Measurements from ENCODE around the gene SLC13A3. TPM values are rescaled to one million over a fixed set of nuclear protein-coding genes. Genes with fewer than 3 reads are reported as not detected.

The SLC13A3 gene
- total and polyA plus RNA-seq, 2 donors from 2014 or later: 31.5 to 241 TPM

- peaks cover 0 to 9% (median 0%) of the 10 kb centered on the region in 3 donors for H3K36me3 ChIP-seq (ENCODE audit: control insufficient read depth in 2 of 3, insufficient read depth in 3 of 3, low read length in 3 of 3)
- DNase-seq (no peak), FAIRE-seq (no peak)
- intact Hi-C loops (cut with DNase I): no loop called here
- peaks cover 0 to 8% (median 0%) of the 10 kb centered on the region in 3 donors for H3K9me3 ChIP-seq (ENCODE audit: control insufficient read depth in 2 of 3, insufficient read depth in 1 of 3, low read length in 3 of 3)
- H3K27me3 ChIP-seq (ENCODE audit: control insufficient read depth, insufficient read depth, low read length): no peaks in the 10 kb centered on the region
- H3K9ac ChIP-seq (ENCODE audit: low read length in 3 of 3): no peak overlapping the region
- TF ChIP-seq CTCF (IDR thresholded peaks at IDR 0.05; ENCODE audit: borderline replicate concordance, extremely low read depth, insufficient read depth): no peak
- H3K27ac ChIP-seq (ENCODE audit: low read depth in 2 of 2, low read length in 2 of 2): peak overlapping the region in 1 of 2 donors; percentile 56
- H3K4me3 ChIP-seq (ENCODE audit: low read length in 3 of 3): no peak overlapping the region
- H3K4me1 ChIP-seq (ENCODE audit: control insufficient read depth in 2 of 3, insufficient read depth in 2 of 3, low read depth in 1 of 3, low read length in 3 of 3): peaks cover 0 to 21% (median 2%) of the 10 kb centered on the region in 3 donors
These were observed 25.3 kb downstream of the SLC13A3 start for GRCh38 chr20:46625875-46626373.

GRCh38 chr20:46624946-46625345 is 26.3 kb downstream of the SLC13A3 start:
- no peak overlapping the region for H3K27ac ChIP-seq (ENCODE audit: low read depth in 2 of 2, low read length in 2 of 2)
- no peak for TF ChIP-seq CTCF (IDR thresholded peaks at IDR 0.05; ENCODE audit: borderline replicate concordance, extremely low read depth, insufficient read depth)
- no peak overlapping the region for H3K9ac ChIP-seq (ENCODE audit: low read length in 3 of 3)
- peaks cover 0 to 9% (median 0%) of the 10 kb centered on the region in 3 donors for H3K36me3 ChIP-seq (ENCODE audit: control insufficient read depth in 2 of 3, insufficient read depth in 3 of 3, low read length in 3 of 3)
- peaks cover 0 to 8% (median 0%) of the 10 kb centered on the region in 3 donors for H3K9me3 ChIP-seq (ENCODE audit: control insufficient read depth in 2 of 3, insufficient read depth in 1 of 3, low read length in 3 of 3)
- no peaks in the 10 kb centered on the region for H3K27me3 ChIP-seq (ENCODE audit: control insufficient read depth, insufficient read depth, low read length)
- intact Hi-C loops (cut with DNase I): no loop called here
- FAIRE-seq: no peak
- H3K4me3 ChIP-seq (ENCODE audit: low read length in 3 of 3): no peak overlapping the region
- DNase-seq: no peak
- peaks cover 0 to 15% (median 0%) of the 10 kb centered on the region in 3 donors for H3K4me1 ChIP-seq (ENCODE audit: control insufficient read depth in 2 of 3, insufficient read depth in 2 of 3, low read depth in 1 of 3, low read length in 3 of 3)

DNA sequence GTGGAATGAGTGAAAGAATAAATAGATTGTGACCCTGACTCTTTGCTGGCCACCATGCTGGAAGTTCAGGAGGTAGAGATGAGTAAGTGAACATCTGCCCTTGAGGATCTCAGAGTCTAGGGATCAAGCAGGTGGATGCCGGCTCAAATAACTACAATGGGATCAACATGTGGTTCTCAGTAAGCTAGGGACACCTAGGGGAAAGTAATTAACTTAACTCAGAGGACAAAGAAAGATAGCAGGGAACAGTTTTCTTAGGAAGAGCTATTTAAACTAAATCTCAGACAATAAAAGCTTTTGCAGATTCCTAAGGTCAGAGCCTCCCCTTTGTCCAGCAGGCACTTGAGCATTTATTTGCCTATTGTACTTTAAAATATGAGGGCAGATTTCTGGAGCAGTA is 29.1 kb downstream of the SLC13A3 start:
- no peak for TF ChIP-seq CTCF (IDR thresholded peaks at IDR 0.05; ENCODE audit: borderline replicate concordance, extremely low read depth, insufficient read depth)
- no peak for DNase-seq
- Histone ChIP-seq H3K9ac (ENCODE audit: low read length in 3 of 3) (no peak overlapping the region), H3K27me3 (ENCODE audit: control insufficient read depth, insufficient read depth, low read length) (no peaks in the 10 kb centered on the region), H3K9me3 (ENCODE audit: control insufficient read depth in 2 of 3, insufficient read depth in 1 of 3, low read length in 3 of 3) (peaks cover 0 to 8% (median 0%) of the 10 kb centered on the region in 3 donors), H3K4me3 (ENCODE audit: low read length in 3 of 3) (no peak overlapping the region), H3K36me3 (ENCODE audit: control insufficient read depth in 2 of 3, insufficient read depth in 3 of 3, low read length in 3 of 3) (peaks cover 0 to 9% (median 0%) of the 10 kb centered on the region in 3 donors), H3K4me1 (ENCODE audit: control insufficient read depth in 2 of 3, insufficient read depth in 2 of 3, low read depth in 1 of 3, low read length in 3 of 3) (no peaks in the 10 kb centered on the region), H3K27ac (ENCODE audit: low read depth in 2 of 2, low read length in 2 of 2) (peak overlapping the region in 1 of 2 donors; percentile 51)
- intact Hi-C loops (cut with DNase I): no loop called here
- no peak for FAIRE-seq

GRCh38 chr20:46621492-46621891 is 29.8 kb downstream of the SLC13A3 start:
- Histone ChIP-seq H3K9ac (ENCODE audit: low read length in 3 of 3) (no peak overlapping the region), H3K9me3 (ENCODE audit: control insufficient read depth in 2 of 3, insufficient read depth in 1 of 3, low read length in 3 of 3) (peaks cover 0 to 8% (median 0%) of the 10 kb centered on the region in 3 donors), H3K27ac (ENCODE audit: low read depth in 2 of 2, low read length in 2 of 2) (peak overlapping the region in 1 of 2 donors; percentile 51), H3K4me1 (ENCODE audit: control insufficient read depth in 2 of 3, insufficient read depth in 2 of 3, low read depth in 1 of 3, low read length in 3 of 3) (no peaks in the 10 kb centered on the region), H3K4me3 (ENCODE audit: low read length in 3 of 3) (no peak overlapping the region), H3K36me3 (ENCODE audit: control insufficient read depth in 2 of 3, insufficient read depth in 3 of 3, low read length in 3 of 3) (peaks cover 0 to 9% (median 0%) of the 10 kb centered on the region in 3 donors), H3K27me3 (ENCODE audit: control insufficient read depth, insufficient read depth, low read length) (no peaks in the 10 kb centered on the region)
- intact Hi-C loops (cut with DNase I): no loop called here
- FAIRE-seq (no peak), DNase-seq (no peak)
- TF ChIP-seq CTCF (IDR thresholded peaks at IDR 0.05; ENCODE audit: borderline replicate concordance, extremely low read depth, insufficient read depth): no peak
